Fibroblast of skin of scalp (primary cell): ENCODE results near the gene MAP2K5.

ENCODE experiments used
- DNase-seq: peaks from one replicate; pipeline ENCODE4 v3.0.0-alpha.2; 2013

MAP2K5 gene

GRCh38 chr15:67809866-67810265 lies 267.4 kb downstream of the MAP2K5 start:
- DNase-seq = no peak

GRCh38 chr15:67812241-67812644 lies 269.7 kb downstream of the MAP2K5 start:
- no peak for DNase-seq

DNA sequence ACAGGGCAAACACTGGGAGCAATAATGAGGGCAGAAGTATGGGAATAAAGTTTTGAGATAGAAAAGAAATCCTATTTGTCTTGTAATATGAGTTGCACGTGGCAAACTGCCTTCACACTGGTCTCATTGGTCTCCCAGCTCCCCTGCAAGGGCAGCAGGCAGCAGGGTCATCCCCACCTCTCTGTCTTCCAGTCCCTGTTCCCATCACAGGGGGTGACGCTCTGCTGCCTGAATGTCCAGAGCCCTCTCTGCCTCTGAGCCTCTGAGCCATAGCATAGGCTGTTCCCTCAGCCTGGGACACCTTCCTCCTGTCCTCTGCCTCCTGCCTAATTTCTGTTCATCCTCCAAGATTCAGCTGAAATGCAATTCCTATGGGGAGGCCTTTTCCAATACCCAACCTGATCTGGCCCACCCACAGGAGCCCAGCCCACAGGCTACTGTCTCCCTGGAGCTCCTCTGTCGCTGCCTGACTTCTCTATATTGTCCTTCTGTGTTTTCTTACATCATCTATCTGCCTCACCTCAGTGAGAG lies 270.7 kb downstream of the MAP2K5 start:
- DNase-seq = no peak

- no peak for DNase-seq
These were observed 272.6 kb downstream of the MAP2K5 start for GRCh38 chr15:67815036-67815592.

DNA sequence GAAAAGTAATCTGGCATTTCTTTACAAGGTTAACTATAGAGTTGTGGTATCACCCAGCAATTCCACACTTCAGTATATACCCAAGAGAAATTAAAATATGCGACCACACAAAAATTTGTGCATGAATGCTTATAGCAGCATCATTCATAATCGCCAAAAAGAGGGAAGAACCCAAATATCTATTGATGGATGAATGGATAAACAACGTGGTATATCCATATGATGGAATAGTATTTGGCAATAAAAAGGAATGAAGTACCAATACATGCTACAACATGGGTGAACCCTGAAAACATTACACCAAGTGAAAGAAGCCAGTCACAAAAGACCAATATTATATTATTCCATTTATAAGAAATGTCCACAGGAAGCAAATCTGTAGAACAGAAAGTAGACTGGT lies 274.2 kb downstream of the MAP2K5 start:
- no peak for DNase-seq

- DNase-seq = no peak
These were observed 276.0 kb downstream of the MAP2K5 start for GRCh38 chr15:67818464-67818863.

DNA sequence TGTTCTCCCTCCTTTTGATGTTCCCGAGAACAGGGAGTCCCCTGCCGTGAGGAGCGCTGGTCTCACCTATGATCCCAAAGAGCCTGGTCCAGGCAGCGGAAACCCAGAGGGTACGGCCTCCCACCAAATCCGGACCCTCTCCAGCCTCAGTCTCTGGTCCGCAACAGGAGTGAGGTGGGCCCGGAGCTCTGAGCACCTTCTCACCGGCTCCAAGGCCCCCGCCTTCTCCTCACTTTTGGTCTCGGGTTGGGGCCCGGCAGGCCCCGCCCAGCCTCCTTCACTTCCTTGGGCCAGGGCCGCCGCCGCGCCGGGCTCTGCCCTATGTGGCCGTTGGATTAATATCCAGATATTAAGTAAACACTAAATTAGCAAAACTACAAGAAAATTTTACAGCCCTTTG lies 277.1 kb downstream of the MAP2K5 start:
- DNase-seq = no peak

DNA sequence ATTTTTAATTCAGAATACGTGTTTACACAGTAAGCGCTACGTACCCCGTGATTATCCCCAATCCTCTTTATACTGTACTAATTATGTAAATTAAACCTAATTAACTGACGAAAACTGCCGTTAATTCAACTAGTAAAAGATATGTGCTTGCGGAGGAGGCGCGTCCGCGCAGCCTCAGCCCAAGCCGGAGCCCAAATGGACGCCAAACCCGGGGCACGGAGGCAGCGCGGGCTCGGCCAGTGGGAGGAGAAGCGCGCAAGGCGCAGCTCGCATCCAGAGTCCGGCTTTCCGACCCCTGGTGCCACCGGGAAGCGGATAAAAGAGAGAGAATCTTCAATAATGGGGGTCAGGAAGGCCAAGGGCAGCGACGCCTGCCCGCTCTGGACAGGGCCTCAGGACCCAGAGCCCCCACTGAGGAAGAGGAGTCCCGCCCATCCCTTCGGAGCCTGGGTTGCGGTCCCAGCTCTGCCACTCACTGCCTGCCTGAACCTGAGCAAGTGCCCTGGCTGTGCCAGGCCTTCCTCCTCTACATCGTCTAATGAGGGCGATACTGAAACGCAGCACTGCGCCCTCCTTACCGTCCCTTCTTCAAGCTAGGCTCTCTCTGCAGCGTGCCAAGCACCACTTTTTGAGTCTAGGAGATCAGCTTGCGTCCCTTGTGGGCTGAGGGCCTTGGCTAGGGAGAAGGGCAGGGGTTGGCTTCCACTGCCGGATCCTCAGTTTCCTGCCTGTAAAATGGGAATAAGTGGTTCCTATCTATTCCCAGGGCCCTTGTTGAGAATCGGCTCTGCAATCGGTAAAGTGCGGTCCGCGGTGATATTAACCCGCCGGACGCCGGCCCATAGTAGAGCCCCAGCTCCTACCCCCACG lies 277.9 kb downstream of the MAP2K5 start:
- no peak for DNase-seq

DNA sequence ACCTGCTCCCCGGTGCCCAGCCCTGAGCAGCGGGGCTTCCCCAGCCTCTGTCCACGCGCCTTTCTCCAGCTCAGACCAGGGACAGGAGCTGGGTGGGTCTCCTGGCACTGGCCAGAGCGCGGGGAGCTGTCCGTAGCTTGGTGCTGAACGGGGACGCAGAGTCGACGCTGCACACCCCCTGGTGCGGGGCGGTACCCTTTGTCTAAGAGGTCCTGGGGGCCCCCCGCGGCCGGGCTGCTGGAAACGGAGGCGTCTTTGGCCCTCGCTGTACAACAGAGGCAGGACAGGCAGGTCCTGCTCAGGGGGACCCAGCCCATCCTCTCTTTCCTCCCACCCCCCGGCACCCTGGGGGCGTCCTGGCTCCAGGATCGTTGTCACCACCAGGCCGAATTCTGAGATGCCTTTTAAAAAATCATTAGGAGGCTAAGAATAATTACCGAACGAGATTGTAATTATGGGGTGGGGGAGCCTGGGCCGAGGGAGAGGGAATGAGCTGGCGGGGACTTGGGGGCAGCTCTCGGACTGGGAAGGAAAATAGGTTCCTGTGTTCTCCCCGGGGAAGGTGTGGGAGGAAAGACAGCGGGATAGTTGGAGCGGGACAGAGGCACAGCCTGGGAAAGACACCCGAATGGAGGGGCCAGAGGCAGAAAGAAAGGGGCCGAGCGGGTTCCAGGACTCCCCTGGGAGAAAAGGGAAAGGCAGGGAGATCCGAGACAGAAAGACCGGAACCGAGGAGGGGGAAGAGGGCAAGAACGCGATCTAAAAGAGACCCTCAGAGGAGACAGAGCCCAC lies 278.7 kb downstream of the MAP2K5 start:
- DNase-seq = peak; percentile 60

DNA sequence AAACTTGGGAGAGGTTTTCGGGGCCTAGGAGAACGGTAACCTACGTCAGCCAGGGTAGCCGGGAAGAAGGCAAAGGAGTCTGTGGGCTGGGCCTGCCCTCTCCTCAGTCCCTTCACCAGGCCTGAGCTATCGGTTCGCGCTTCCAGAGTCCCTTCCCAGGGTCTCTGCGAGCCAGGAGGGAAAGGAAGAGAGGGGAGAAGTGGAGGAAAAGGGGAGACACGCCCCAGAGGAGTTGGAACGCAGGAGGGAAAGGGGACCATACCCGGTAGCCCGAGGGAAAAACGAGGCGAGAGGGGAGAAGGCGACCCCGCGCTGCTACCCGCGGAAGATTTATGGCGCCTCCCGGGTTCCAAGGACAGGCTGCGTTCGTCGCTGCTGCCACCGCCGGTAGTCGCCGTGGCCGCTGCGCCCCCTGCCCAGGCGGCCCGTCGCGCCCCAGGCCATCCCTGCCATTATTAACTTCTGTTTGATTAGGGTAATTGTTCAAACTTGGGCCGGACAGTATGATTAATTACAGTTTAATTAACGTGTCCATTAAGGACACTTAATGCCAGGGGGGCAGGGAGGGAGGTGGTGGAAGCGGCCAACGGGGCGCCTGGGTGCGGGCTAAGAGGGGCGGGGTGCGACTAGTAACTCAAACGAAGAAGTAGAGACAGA lies 279.4 kb downstream of the MAP2K5 start:
- no peak for DNase-seq

GRCh38 chr15:67822537-67823313 lies 280.2 kb downstream of the MAP2K5 start:
- no peak for DNase-seq

- no peak for DNase-seq
These were observed 281.1 kb downstream of the MAP2K5 start for GRCh38 chr15:67823314-67824196.

DNA sequence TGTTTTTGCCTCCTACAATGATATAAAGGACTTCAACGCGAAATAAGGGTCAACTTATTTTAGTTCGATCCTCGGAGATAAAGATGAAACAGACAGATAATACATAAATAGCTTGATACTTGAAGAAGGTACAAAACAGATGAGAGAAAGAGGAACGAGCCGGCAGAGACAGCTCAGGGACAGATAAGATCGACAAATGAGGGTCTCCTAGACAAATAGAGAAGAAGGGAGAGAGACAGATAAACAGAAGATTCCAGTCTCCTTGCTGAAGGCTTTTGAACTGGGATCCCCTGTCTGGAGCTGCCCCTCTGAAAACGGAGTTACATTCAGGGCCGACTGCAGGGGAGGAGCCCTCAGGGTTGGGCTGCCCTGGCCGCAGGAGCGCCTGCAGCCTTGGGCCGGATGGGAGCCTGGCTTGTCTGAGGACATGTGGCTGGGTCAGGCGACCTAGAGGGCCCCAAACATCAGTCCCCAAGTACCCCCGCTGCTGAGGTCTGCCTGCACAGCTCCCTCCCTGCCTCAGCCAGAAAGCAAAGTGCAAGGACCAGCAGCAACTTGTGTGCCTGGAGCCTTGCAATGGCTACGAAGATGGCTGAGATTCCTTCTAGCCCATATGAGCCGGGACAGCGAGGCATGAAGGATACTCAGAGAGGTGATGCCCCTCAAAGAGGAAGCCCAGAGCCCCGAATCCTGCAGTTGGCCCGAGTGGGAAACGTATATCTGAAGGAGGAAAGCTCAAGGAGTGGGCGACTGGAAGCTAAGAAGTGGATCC lies 281.9 kb downstream of the MAP2K5 start:
- no peak for DNase-seq

DNA sequence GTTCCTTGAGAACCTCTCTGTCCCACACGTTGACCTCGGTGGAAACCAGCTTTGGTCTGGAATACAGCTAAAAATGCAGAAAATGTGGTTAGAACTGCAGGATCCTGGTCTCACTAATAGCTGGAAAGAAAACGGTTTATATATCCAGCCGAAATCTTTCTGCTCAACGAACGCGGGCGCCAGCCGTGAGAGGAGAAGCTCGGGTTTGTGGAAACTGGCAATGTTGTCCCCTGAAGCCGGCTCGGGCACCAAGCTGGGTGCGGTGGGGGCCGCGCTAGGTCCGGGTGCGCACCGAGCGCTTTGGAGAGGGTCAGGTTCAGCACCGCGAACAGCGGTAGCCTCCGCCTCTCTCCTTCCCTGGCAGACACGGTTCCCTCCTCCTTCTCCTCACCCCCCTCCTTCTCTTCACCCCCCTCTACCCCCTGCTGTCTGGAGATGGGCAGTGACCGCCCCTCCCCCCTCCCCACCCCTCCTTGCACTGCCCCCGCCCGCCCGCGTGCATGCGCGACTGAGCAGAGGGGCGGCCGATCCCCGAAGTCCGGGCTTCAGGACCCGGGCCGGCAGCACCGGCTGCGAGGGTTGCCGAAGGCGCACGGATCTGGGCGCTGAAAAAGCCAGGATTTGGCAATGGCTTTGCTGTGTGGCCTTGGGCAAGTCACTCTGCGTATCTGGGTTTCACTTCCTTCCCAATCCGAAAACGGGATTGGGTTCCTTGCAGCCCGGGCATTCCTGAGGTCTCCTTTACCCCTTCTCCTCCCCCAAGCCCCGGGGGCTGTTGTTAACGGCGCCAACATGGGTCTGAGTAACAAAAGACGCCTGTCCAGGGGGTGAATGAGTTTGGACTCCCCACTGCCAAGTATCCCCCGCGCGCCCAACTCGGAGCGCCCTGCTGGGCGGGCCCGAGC lies 282.7 kb downstream of the MAP2K5 start, which contains the start of gene SKOR1:
Gene SKOR1, plus strand, starts transcription at position 534 of the 905 bp plus-strand sequence. Its CDS starts 94 bp downstream, at position 628.
- DNase-seq = peak; percentile 44

- no peak for DNase-seq
These were observed 283.6 kb downstream of the MAP2K5 start for GRCh38 chr15:67825881-67826716.

DNA sequence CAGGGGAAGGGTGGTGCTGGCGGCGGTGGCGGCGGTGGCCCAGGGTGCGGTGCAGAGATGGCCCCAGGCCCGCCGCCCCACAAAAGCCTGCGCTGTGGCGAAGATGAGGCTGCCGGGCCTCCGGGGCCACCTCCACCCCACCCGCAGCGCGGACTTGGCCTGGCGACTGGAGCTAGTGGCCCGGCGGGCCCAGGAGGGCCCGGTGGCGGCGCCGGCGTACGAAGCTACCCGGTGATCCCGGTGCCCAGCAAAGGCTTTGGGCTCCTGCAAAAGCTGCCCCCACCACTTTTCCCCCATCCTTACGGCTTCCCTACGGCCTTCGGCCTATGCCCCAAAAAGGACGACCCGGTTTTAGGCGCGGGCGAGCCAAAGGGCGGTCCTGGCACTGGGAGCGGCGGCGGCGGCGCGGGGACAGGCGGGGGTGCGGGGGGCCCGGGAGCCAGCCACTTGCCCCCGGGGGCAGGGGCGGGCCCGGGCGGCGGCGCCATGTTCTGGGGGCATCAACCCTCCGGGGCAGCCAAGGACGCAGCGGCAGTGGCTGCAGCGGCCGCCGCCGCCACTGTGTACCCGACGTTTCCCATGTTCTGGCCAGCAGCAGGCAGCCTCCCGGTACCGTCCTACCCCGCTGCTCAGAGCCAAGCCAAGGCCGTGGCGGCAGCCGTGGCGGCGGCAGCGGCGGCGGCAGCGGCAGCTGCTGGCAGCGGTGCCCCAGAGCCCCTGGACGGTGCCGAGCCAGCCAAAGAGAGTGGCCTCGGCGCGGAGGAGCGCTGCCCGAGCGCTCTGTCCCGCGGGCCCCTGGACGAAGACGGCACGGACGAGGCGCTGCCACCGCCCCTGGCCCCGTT lies 284.4 kb downstream of the MAP2K5 start:
- DNase-seq = no peak
